ENCODE measurements around the gene CCDC15. TPM values are rescaled to one million over a fixed set of nuclear protein-coding genes. Genes with fewer than 3 reads are reported as not detected.
A peak's percentile ranks its signal among the peaks of the same experiment; 100 is the strongest.

The CCDC15 gene
- total and polyA plus RNA-seq, 2 experiments from 2014 or later: 2.2 TPM

GRCh38 chr11:125063429-125064043 lies 109.5 kb downstream of the CCDC15 start:
- Histone ChIP-seq H3K4me3 (peak overlapping the region; percentile 41), H3K9me3 (ENCODE audit: low read depth) (no peaks in the 10 kb centered on the region), H3K36me3 (no peaks in the 10 kb centered on the region), H3K27ac (no peak overlapping the region), H3K27me3 (peaks cover 65% of the 10 kb centered on the region), H3K4me1 (ENCODE audit: low read depth) (no peaks in the 10 kb centered on the region)
- TF ChIP-seq CTCF (IDR thresholded peaks at IDR 0.05; ENCODE audit: low read depth, low read length): no peak
- DNase-seq (ENCODE audit: low read depth in 1 of 2, low spot score in 1 of 2): peak in 1 of 2 donors; percentile 42

GRCh38 chr11:125064070-125064469 lies 110.1 kb downstream of the CCDC15 start:
- H3K4me3 ChIP-seq: no peak overlapping the region
- no peaks in the 10 kb centered on the region for H3K36me3 ChIP-seq
- H3K9me3 ChIP-seq (ENCODE audit: low read depth): no peaks in the 10 kb centered on the region
- no peak for DNase-seq (ENCODE audit: low read depth in 1 of 2, low spot score in 1 of 2)
- peaks cover 65% of the 10 kb centered on the region for H3K27me3 ChIP-seq
- no peaks in the 10 kb centered on the region for H3K4me1 ChIP-seq (ENCODE audit: low read depth)
- no peak for TF ChIP-seq CTCF (IDR thresholded peaks at IDR 0.05; ENCODE audit: low read depth, low read length)
- no peak overlapping the region for H3K27ac ChIP-seq

DNA sequence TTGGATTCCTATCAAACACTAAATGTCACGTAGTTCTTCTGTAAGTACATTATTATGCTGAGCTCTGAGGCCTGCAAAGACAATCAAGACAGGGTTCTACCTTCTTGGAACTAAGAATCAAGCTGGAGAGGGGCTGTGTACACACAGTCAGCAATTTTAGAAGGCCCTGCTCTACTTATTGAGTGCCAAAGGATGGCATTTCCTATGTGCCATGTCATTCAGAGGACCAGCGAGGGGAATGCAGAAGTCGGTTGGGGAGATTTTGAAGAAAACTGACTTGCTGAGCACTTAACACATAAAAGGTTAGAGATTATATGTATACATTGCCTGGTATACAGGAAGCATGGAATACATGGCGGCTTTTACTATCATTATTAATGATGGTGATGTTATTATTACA lies 114.4 kb downstream of the CCDC15 start:
- Histone ChIP-seq H3K4me1 (ENCODE audit: low read depth) (peaks cover 3% of the 10 kb centered on the region), H3K27me3 (peaks cover 30% of the 10 kb centered on the region), H3K9me3 (ENCODE audit: low read depth) (no peaks in the 10 kb centered on the region), H3K4me3 (no peak overlapping the region), H3K36me3 (no peaks in the 10 kb centered on the region), H3K27ac (no peak overlapping the region)
- TF ChIP-seq CTCF (IDR thresholded peaks at IDR 0.05; ENCODE audit: low read depth, low read length): no peak
- no peak for DNase-seq (ENCODE audit: low read depth in 1 of 2, low spot score in 1 of 2)

GRCh38 chr11:125069008-125069407 lies 115.0 kb downstream of the CCDC15 start:
- Histone ChIP-seq H3K4me1 (ENCODE audit: low read depth) (peaks cover 3% of the 10 kb centered on the region), H3K4me3 (no peak overlapping the region), H3K27me3 (peaks cover 23% of the 10 kb centered on the region), H3K36me3 (no peaks in the 10 kb centered on the region), H3K9me3 (ENCODE audit: low read depth) (no peaks in the 10 kb centered on the region), H3K27ac (no peak overlapping the region)
- no peak for DNase-seq (ENCODE audit: low read depth in 1 of 2, low spot score in 1 of 2)
- no peak for TF ChIP-seq CTCF (IDR thresholded peaks at IDR 0.05; ENCODE audit: low read depth, low read length)

DNA sequence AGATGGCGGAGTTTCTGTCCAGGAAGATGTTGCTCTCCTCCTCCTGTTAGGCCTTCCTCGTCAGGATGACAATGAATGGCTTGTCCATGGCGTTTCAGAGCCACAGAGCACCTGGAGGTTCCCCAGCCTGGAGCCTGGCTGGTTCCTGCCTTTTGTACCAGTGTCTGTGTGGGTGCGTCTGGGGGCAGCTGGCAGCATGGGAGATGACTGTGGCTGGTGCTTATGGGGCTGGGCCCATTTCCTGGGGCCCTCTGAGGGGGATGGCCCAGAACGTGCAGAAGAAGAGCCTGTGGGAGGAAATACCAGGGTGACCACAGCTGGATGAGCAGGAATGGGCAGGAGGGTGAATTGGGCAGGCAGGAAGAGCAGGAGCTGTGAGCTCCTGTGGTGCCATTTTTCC lies 115.8 kb downstream of the CCDC15 start:
- Histone ChIP-seq H3K4me3 (no peak overlapping the region), H3K9me3 (ENCODE audit: low read depth) (no peaks in the 10 kb centered on the region), H3K27me3 (peaks cover 16% of the 10 kb centered on the region), H3K36me3 (no peaks in the 10 kb centered on the region), H3K27ac (no peak overlapping the region), H3K4me1 (ENCODE audit: low read depth) (peaks cover 3% of the 10 kb centered on the region)
- DNase-seq (ENCODE audit: low read depth in 1 of 2, low spot score in 1 of 2): peak in 1 of 2 donors; percentile 32
- no peak for TF ChIP-seq CTCF (IDR thresholded peaks at IDR 0.05; ENCODE audit: low read depth, low read length)

Data from cardiac muscle cell (in vitro differentiated cells and primary cell).